ENCODE measurements around the gene FBXW11. TPM values are rescaled to one million over a fixed set of nuclear protein-coding genes. Genes with fewer than 3 reads are reported as not detected.

Gene FBXW11
- total RNA-seq, 1 experiment from 2014 or later = 54.8 TPM

- Histone ChIP-seq H4K20me1 (ENCODE audit: insufficient read depth) (peaks cover 37% of the 10 kb centered on the region), H3K4me2 (no peak overlapping the region), H3K9me3 (ENCODE audit: insufficient read depth, low read depth) (no peaks in the 10 kb centered on the region), H3K79me2 (ENCODE audit: low read depth) (peaks cover 93% of the 10 kb centered on the region), H3K36me3 (ENCODE audit: low read depth) (0 out of 2 replicates have a peak, but pooled peaks cover 8% of the 10 kb centered on the region), H3K9me2 (ENCODE audit: insufficient read depth) (no peaks in the 10 kb centered on the region), H3F3A (ENCODE audit: insufficient read depth, low read depth) (peaks cover 27% of the 10 kb centered on the region), H3K4me1 (replicated peaks; ENCODE audit: insufficient read depth) (peaks cover 37% of the 10 kb centered on the region), H3K27ac (peak overlapping the region; percentile 62), H2AFZ (no peak overlapping the region), H3K4me3 (no peak overlapping the region), H3K27me3 (ENCODE audit: insufficient read depth, low read depth) (no peaks in the 10 kb centered on the region)
- CTCF ChIA-PET = no interaction called here
- POLR2A ChIA-PET (ENCODE audit: unreplicated experiment) = no interaction called here
- DNase-seq = no peak
- TF ChIP-seq, protein P1, sequence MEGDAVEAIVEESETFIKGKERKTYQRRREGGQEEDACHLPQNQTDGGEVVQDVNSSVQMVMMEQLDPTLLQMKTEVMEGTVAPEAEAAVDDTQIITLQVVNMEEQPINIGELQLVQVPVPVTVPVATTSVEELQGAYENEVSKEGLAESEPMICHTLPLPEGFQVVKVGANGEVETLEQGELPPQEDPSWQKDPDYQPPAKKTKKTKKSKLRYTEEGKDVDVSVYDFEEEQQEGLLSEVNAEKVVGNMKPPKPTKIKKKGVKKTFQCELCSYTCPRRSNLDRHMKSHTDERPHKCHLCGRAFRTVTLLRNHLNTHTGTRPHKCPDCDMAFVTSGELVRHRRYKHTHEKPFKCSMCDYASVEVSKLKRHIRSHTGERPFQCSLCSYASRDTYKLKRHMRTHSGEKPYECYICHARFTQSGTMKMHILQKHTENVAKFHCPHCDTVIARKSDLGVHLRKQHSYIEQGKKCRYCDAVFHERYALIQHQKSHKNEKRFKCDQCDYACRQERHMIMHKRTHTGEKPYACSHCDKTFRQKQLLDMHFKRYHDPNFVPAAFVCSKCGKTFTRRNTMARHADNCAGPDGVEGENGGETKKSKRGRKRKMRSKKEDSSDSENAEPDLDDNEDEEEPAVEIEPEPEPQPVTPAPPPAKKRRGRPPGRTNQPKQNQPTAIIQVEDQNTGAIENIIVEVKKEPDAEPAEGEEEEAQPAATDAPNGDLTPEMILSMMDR (conservative IDR thresholded peaks at IDR 0.05) = no peak
- TF ChIP-seq EZH2 (IDR thresholded peaks at IDR 0.05; ENCODE audit: low read depth) = no peak
- intact Hi-C loops (cut with micrococcal nuclease; ENCODE audit: unreplicated experiment) = no loop called here
- BruUV-seq (replicated peaks) = no TSS peak
Measured at GRCh38 chr5:171955761-171956160, 50.7 kb downstream of the FBXW11 start.

DNA sequence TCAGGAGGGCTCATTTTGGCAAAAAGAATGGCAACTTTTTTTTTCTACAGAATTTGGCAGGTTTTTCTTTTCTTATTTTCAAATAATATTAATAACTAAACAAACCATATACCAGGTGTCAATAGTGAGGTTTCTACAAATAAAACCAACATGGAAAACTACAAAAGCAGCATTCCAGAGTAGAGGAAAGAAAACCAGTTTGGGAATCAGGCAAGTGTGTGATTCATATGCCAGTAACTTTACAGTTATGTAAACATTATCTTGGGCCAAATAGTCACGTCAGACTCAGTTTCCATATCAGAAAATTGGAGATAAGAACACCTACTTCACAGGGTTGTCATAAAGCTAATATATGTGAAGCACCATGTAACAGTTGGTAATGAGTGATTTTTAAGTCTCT, 51.7 kb downstream of the FBXW11 start:
- TF ChIP-seq, protein P1 (conservative IDR thresholded peaks at IDR 0.05) = no peak
- no peak for TF ChIP-seq EZH2 (IDR thresholded peaks at IDR 0.05; ENCODE audit: low read depth)
- peaks cover 34% of the 10 kb centered on the region for H4K20me1 ChIP-seq (ENCODE audit: insufficient read depth)
- no peaks in the 10 kb centered on the region for H3K9me3 ChIP-seq (ENCODE audit: insufficient read depth, low read depth)

GRCh38 chr5:171953860-171954701, 52.4 kb downstream of the FBXW11 start:
- peaks cover 90% of the 10 kb centered on the region for H3K79me2 ChIP-seq (ENCODE audit: low read depth)
- H3F3A ChIP-seq (ENCODE audit: insufficient read depth, low read depth) = peaks cover 27% of the 10 kb centered on the region
- no peak for TF ChIP-seq EZH2 (IDR thresholded peaks at IDR 0.05; ENCODE audit: low read depth)
- TF ChIP-seq, protein P1 (conservative IDR thresholded peaks at IDR 0.05) = no peak
- peak overlapping the region; percentile 62 for H3K27ac ChIP-seq
- peak in 1 of 2 experiments; percentile 79 for DNase-seq
- H3K9me3 ChIP-seq (ENCODE audit: insufficient read depth, low read depth) = no peaks in the 10 kb centered on the region
- no TSS peak for BruUV-seq (replicated peaks)
- no peaks in the 10 kb centered on the region for H3K27me3 ChIP-seq (ENCODE audit: insufficient read depth, low read depth)
- H3K4me1 ChIP-seq (replicated peaks; ENCODE audit: insufficient read depth) = peaks cover 37% of the 10 kb centered on the region
- POLR2A ChIA-PET (ENCODE audit: unreplicated experiment) = interaction anchor here (0.9 kb wide), 1 partner anchor 823 kb away, joined by 9 read pairs; no protein-coding TSS in a partner anchor
- intact Hi-C loops (cut with micrococcal nuclease; ENCODE audit: unreplicated experiment) = no loop called here
- H4K20me1 ChIP-seq (ENCODE audit: insufficient read depth) = peaks cover 31% of the 10 kb centered on the region
- no peak overlapping the region for H3K4me3 ChIP-seq
- no peaks in the 10 kb centered on the region for H3K9me2 ChIP-seq (ENCODE audit: insufficient read depth)
- H2AFZ ChIP-seq = no peak overlapping the region
- H3K36me3 ChIP-seq (ENCODE audit: low read depth) = 0 out of 2 replicates have a peak, but pooled peaks cover 8% of the 10 kb centered on the region
- peak overlapping the region; percentile 45 for H3K4me2 ChIP-seq
- CTCF ChIA-PET = interaction anchor here (0.5 kb wide), 1 partner anchor 152 kb away, joined by 5 read pairs; no protein-coding TSS in a partner anchor

More for the DNA sequence above, 51.7 kb downstream of the FBXW11 start:
- Histone ChIP-seq H3K36me3 (ENCODE audit: low read depth) (0 out of 2 replicates have a peak, but pooled peaks cover 8% of the 10 kb centered on the region), H3K9me2 (ENCODE audit: insufficient read depth) (no peaks in the 10 kb centered on the region), H3K4me3 (no peak overlapping the region), H3K27me3 (ENCODE audit: insufficient read depth, low read depth) (no peaks in the 10 kb centered on the region), H3F3A (ENCODE audit: insufficient read depth, low read depth) (peaks cover 27% of the 10 kb centered on the region), H3K27ac (peak overlapping the region; percentile 62), H2AFZ (no peak overlapping the region), H3K4me2 (peak overlapping the region; percentile 45), H3K4me1 (replicated peaks; ENCODE audit: insufficient read depth) (peaks cover 37% of the 10 kb centered on the region), H3K79me2 (ENCODE audit: low read depth) (peaks cover 92% of the 10 kb centered on the region)
- DNase-seq = peak in 1 of 2 experiments; percentile 61
- intact Hi-C loops (cut with micrococcal nuclease; ENCODE audit: unreplicated experiment) = no loop called here
- no TSS peak for BruUV-seq (replicated peaks)
- ChIA-PET CTCF (interaction anchor here (0.5 kb wide), 1 partner anchor 152 kb away, joined by 5 read pairs; no protein-coding TSS in a partner anchor), POLR2A (ENCODE audit: unreplicated experiment) (interaction anchor here (0.7 to 0.9 kb wide), 2 partner anchors 360 to 823 kb away, joined by 9 to 11 read pairs; no protein-coding TSS in a partner anchor)
